Liver (tissue), 9 donors: ENCODE measurements around the gene CEACAM18. TPM values are rescaled to one million over a fixed set of nuclear protein-coding genes. Genes with fewer than 3 reads are reported as not detected.
"Not testable (repeated sequence)": the region's sequence is repeated elsewhere in the genome, so short reads cannot be mapped to it uniquely, and the experiment has no call there.

Experiments used
- DNase-seq: peaks from one replicate; pipeline ENCODE4 v3.0.0-alpha.2; 2017; ENCODE audit warnings: low spot score
- H3K27ac ChIP-seq, 2 donors: one replicate each; pipeline ENCODE4 v1.7.0; 2013; ENCODE audit warnings: inconsistent platforms in 2 of 2, low read length in 2 of 2, control low read depth in 1 of 2, low read depth in 1 of 2, mild to moderate bottlenecking in 1 of 2
- H3K27me3 ChIP-seq, 4 donors: one replicate each; pipeline versions ENCODE4 v1.6.1 to v1.7.0; 2013; ENCODE audit warnings: low read length in 3 of 4, inconsistent platforms in 1 of 4, mild to moderate bottlenecking in 1 of 4, moderate library complexity in 1 of 4; ENCODE audit not compliant: control insufficient read depth in 4 of 4, insufficient read depth in 4 of 4
- H3K36me3 ChIP-seq, 4 donors: one replicate each; pipeline versions ENCODE4 v1.6.1 to v1.7.0; 2013; ENCODE audit warnings: low read length in 3 of 4, mild to moderate bottlenecking in 3 of 4, low read depth in 1 of 4, moderate library complexity in 1 of 4; ENCODE audit not compliant: control insufficient read depth in 4 of 4, insufficient read depth in 3 of 4
- H3K4me1 ChIP-seq, 4 donors: one replicate each; pipeline versions ENCODE4 v1.6.1 to v1.7.0; 2013; ENCODE audit warnings: low read length in 3 of 4, mild to moderate bottlenecking in 3 of 4, moderate library complexity in 1 of 4; ENCODE audit not compliant: control insufficient read depth in 4 of 4, insufficient read depth in 4 of 4
- H3K4me3 ChIP-seq, 3 donors: one replicate each; pipeline versions ENCODE4 v1.6.1 to v1.7.0; 2013; ENCODE audit warnings: low read length in 3 of 3, control low read depth in 1 of 3, low read depth in 1 of 3, mild to moderate bottlenecking in 1 of 3
- H3K9ac ChIP-seq, 2 donors: one replicate each; pipeline ENCODE4 v1.7.0; 2013; ENCODE audit warnings: low read length in 2 of 2, mild to moderate bottlenecking in 2 of 2, moderate library complexity in 2 of 2, control low read depth in 1 of 2, low read depth in 1 of 2
- H3K9me3 ChIP-seq, 4 donors: one replicate each; pipeline versions ENCODE4 v1.6.1 to v1.7.0; 2013; ENCODE audit warnings: low read length in 3 of 4; ENCODE audit not compliant: control insufficient read depth in 4 of 4
- CTCF ChIP-seq: fragments of 150-350 bp; IDR thresholded peaks from 2 replicates; pipeline ENCODE4 v1.5.1; 2017; ENCODE audit warnings: improper control_type of control experiment, low read depth, low read length; ENCODE audit not compliant: missing input control
- FOXA1 ChIP-seq: IDR thresholded peaks from 2 replicates; pipeline ENCODE4 v1.6.1; 2016; ENCODE audit warnings: antibody characterized with exemption
- GABPA ChIP-seq, 2 donors: IDR thresholded peaks in 1 of 2; conservative IDR thresholded peaks in 1 of 2; 2 replicates each; pipeline ENCODE4 v1.6.1; 2016; ENCODE audit warnings: antibody characterized with exemption in 2 of 2, mild to moderate bottlenecking in 1 of 2, moderate library complexity in 1 of 2
- HNF4G ChIP-seq: IDR thresholded peaks from 2 replicates; pipeline ENCODE4 v1.6.1; 2016; ENCODE audit warnings: antibody characterized with exemption
- JUND ChIP-seq, 2 donors: IDR thresholded peaks; 2 replicates each; pipeline ENCODE4 v1.6.1; 2016; ENCODE audit warnings: antibody characterized with exemption in 2 of 2
- NR2F2 ChIP-seq: IDR thresholded peaks from 2 replicates; pipeline ENCODE4 v1.6.1; 2016; ENCODE audit warnings: antibody characterized with exemption
- RAD21 ChIP-seq, 2 donors: IDR thresholded peaks; 2 replicates each; pipeline ENCODE4 v1.6.1; 2016; ENCODE audit warnings: antibody characterized with exemption in 2 of 2, mild to moderate bottlenecking in 2 of 2
- REST ChIP-seq: IDR thresholded peaks from 2 replicates; pipeline ENCODE4 v1.6.1; 2016; ENCODE audit warnings: antibody characterized with exemption, mild to moderate bottlenecking
- SP1 ChIP-seq: IDR thresholded peaks from 2 replicates; pipeline ENCODE4 v1.6.1; 2018; ENCODE audit warnings: antibody characterized with exemption, mild to moderate bottlenecking
- TAF1 ChIP-seq: conservative IDR thresholded peaks from 2 replicates; pipeline ENCODE4 v1.6.1; 2016; ENCODE audit warnings: antibody characterized with exemption, mild to moderate bottlenecking
- YY1 ChIP-seq: IDR thresholded peaks from 2 replicates; pipeline ENCODE4 v1.6.1; 2016; ENCODE audit warnings: antibody characterized with exemption, mild to moderate bottlenecking
- WGBS: extraction: QIAGEN DNeasy Blood & Tissue Kit; methylation state at CpG from one replicate; pipeline ENCODE4 v1.1.7; 2013; 5-methylcytosine and 5-hydroxymethylcytosine counted together
- polyA plus RNA-seq, 2 donors: library from polyadenylated mRNA; stranded (reverse) in 1 of 2; unstranded in 1 of 2; fragments of 200-250 nt in 1 of 2; fragments of >200 nt in 1 of 2; fragmentation: Nextera tagmentation in 1 of 2; extraction: Ambion mirVana in 1 of 2; gene quantifications; one replicate each; pipeline versions ENCODE4 v1.2.1 to v1.2.3, GENCODE V29; 2013 to 2015
- total RNA-seq, 2 donors: library from RNA; depleted of rRNA; stranded (reverse); fragments of >200 nt; gene quantifications; one replicate each; pipeline ENCODE4 v1.2.3, GENCODE V29; 2014
- TF ChIP-seq, protein P1 (sequence below): IDR thresholded peaks from 2 replicates; pipeline ENCODE4 v1.6.1; 2016; ENCODE audit warnings: antibody characterized with exemption
- TF ChIP-seq, protein P2 (sequence below): IDR thresholded peaks from 2 replicates; pipeline ENCODE4 v1.6.1; 2016; ENCODE audit warnings: antibody characterized with exemption
- donor health status: healthy.
- donor health status: healthy.
- donor health status: healthy.
- donor health status: healthy.
- donor health status: healthy.

CEACAM18 gene
- total and polyA plus RNA-seq, 4 donors, result not detected

GRCh38 chr19:51462276-51462675 is 16.1 kb upstream of the CEACAM18 start:
- Histone ChIP-seq H3K9me3 (no peaks in the 10 kb centered on the region), H3K27ac (no peak overlapping the region), H3K27me3 (no peaks in the 10 kb centered on the region), H3K36me3 (no peaks in the 10 kb centered on the region), H3K4me1 (peaks cover 0 to 8% (median 0%) of the 10 kb centered on the region in 4 donors), H3K9ac (no peak overlapping the region), H3K4me3 (no peak overlapping the region)
- DNase-seq, result no peak
- TF ChIP-seq REST (no peak), CTCF (no peak), GABPA (IDR thresholded peaks at IDR 0.05 in 1 of 2, conservative IDR thresholded peaks at IDR 0.05 in 1 of 2) (no peak), RAD21 (IDR thresholded peaks at IDR 0.05) (no peak), YY1 (no peak), TAF1 (no peak), SP1 (no peak), JUND (IDR thresholded peaks at IDR 0.05) (no peak), NR2F2 (no peak), HNF4G (no peak), FOXA1 (no peak)
- TF ChIP-seq, protein P1, sequence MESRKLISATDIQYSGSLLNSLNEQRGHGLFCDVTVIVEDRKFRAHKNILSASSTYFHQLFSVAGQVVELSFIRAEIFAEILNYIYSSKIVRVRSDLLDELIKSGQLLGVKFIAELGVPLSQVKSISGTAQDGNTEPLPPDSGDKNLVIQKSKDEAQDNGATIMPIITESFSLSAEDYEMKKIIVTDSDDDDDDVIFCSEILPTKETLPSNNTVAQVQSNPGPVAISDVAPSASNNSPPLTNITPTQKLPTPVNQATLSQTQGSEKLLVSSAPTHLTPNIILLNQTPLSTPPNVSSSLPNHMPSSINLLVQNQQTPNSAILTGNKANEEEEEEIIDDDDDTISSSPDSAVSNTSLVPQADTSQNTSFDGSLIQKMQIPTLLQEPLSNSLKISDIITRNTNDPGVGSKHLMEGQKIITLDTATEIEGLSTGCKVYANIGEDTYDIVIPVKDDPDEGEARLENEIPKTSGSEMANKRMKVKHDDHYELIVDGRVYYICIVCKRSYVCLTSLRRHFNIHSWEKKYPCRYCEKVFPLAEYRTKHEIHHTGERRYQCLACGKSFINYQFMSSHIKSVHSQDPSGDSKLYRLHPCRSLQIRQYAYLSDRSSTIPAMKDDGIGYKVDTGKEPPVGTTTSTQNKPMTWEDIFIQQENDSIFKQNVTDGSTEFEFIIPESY, result no peak
- TF ChIP-seq, protein P2, sequence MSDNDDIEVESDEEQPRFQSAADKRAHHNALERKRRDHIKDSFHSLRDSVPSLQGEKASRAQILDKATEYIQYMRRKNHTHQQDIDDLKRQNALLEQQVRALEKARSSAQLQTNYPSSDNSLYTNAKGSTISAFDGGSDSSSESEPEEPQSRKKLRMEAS, result no peak
- WGBS, result 71% methylated on average over 7 of the region's 7 CpGs

- no peak overlapping the region for H3K9ac ChIP-seq
- no peaks in the 10 kb centered on the region for H3K36me3 ChIP-seq
- no peaks in the 10 kb centered on the region for H3K9me3 ChIP-seq
- H3K4me3 ChIP-seq, result no peak overlapping the region
- H3K27ac ChIP-seq, result no peak overlapping the region
- 76% methylated on average over 10 of the region's 10 CpGs for WGBS
- H3K27me3 ChIP-seq, result no peaks in the 10 kb centered on the region
- peaks cover 0 to 8% (median 0%) of the 10 kb centered on the region in 4 donors for H3K4me1 ChIP-seq
- DNase-seq, result no peak
- TF ChIP-seq HNF4G, result no peak
Measured at GRCh38 chr19:51462681-51463080, 15.7 kb upstream of the CEACAM18 start.

GRCh38 chr19:51463976-51464581 is 14.3 kb upstream of the CEACAM18 start:
- not testable (repeated sequence) for H3K9me3 ChIP-seq, DNase-seq, H3K4me3 ChIP-seq, H3K9ac ChIP-seq, H3K4me1 ChIP-seq, H3K27ac ChIP-seq, H3K27me3 ChIP-seq, H3K36me3 ChIP-seq
- WGBS, result 27% methylated on average over 14 of the region's 33 CpGs
